SH-SY5Y (cell line): Measurements from ENCODE around the gene MROH8.

Experiments used
- GATA2 ChIP-seq: IDR thresholded peaks from 2 replicates; pipeline ENCODE4 v1.6.1; 2011; ENCODE audit warnings: mild to moderate bottlenecking, low read depth, low read length
- GATA3 ChIP-seq: IDR thresholded peaks from 2 replicates; pipeline ENCODE4 v1.6.1; 2011; ENCODE audit warnings: low read depth, mild to moderate bottlenecking, low read length, moderate library complexity

DNA sequence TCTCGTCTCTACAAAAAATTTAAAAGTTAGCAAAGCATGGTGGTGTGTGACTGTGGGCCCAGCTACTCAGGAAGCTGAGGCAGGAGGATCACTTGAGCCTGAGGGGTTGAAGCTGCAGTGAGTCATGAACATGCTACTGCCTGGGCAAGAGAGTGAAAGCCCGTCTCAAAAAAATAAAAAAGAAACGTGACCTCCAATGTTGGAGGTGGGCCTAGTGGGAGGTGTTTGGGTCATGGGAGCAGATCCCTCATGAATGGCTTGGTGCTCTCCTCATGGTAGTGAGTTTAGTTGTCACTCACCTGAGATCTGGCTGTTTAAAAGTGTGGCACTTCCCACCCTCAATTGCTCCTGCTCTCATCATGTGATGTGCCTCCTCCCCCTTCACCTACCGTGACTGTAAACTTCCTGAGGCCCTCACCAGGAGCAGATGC is 107.9 kb downstream of the MROH8 start:
- TF ChIP-seq GATA2 (no peak), GATA3 (no peak)
